ENCODE measurements around the gene SAMD1.

The SAMD1 gene

DNA sequence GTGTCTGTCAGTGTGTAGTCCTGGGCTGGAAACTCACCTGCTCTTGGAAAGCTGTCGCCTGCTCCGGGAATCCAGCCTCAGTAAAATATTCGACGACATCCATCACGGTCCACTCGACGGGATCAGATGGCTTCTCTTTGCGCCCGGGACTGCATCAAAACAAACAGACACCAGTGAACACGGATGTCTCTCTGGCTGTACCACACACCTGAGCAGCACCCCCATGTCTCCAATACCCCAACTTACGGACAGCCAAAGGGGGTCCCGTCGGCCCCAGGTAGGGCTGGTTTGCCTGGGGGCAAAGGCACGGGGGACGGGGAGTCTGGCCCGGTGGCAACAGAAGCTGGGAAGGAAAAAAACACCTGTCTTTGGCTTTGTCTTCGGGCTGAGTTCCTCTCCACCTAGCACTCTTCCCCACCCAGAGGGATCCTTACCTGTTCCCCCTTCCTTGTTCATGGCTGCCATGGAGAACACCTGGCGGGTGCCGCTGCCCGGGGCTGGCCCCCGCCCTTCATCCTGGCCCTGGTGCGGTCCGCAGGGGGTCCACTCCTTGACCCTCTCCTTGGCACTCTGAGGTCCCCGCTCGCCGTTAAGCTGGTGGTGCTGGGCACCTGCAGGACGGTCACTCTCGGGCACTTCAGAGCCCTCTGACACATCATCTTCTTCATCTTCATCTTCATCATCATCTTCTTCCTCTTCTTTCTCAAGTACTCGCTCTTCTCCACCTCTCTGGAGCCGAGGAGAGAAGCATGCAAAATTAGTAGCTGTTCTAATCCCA, 1.7 kb downstream of the SAMD1 start:
- H3K4me3 ChIP-seq (ENCODE audit: low read length): peak overlapping the region; percentile 70
- no peak for DNase-seq (ENCODE audit: low read depth)
- no peaks in the 10 kb centered on the region for H3K27me3 ChIP-seq (replicated peaks; ENCODE audit: control insufficient read depth, insufficient read depth, low read length)

DNA sequence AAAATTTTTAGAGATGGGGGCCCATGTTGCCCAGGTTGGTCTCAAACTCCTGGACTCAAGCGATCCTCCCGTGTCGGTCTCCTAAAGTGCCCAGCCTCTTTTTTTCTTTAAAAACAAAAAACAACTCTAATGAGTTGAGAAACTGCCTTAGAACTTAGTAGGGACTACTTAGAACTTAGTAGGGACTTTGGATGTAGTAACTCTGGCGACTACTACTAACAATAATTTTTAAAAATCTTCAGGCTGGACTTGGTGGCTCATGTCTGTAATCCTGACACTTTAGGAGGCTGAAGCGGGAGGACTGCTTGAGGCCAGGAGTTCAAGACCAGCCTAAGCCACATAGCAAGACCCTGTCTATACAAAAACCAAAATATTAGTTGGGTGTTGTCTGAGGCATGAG, 4.5 kb downstream of the SAMD1 start:
- H3K9me3 ChIP-seq (ENCODE audit: control insufficient read depth, low read length): no peaks in the 10 kb centered on the region
- peaks cover 14% of the 10 kb centered on the region for H3K36me3 ChIP-seq (ENCODE audit: control insufficient read depth, insufficient read depth, low read length, severe bottlenecking)
- H3K27me3 ChIP-seq (replicated peaks; ENCODE audit: control insufficient read depth, insufficient read depth, low read length): no peaks in the 10 kb centered on the region
- peaks cover 13% of the 10 kb centered on the region for H3K4me1 ChIP-seq (ENCODE audit: control insufficient read depth, insufficient read depth, low read length)
- H3K4me3 ChIP-seq (ENCODE audit: low read length): no peak overlapping the region
- H3K9ac ChIP-seq (ENCODE audit: low read length): no peak overlapping the region
- DNase-seq (ENCODE audit: low read depth): no peak

More for the DNA sequence above, 1.7 kb downstream of the SAMD1 start:
- Histone ChIP-seq H3K9ac (ENCODE audit: low read length) (peak overlapping the region; percentile 49), H3K4me1 (ENCODE audit: control insufficient read depth, insufficient read depth, low read length) (peaks cover 11% of the 10 kb centered on the region), H3K36me3 (ENCODE audit: control insufficient read depth, insufficient read depth, low read length, severe bottlenecking) (peaks cover 19% of the 10 kb centered on the region), H3K9me3 (ENCODE audit: control insufficient read depth, low read length) (peaks cover 9% of the 10 kb centered on the region)

DNA sequence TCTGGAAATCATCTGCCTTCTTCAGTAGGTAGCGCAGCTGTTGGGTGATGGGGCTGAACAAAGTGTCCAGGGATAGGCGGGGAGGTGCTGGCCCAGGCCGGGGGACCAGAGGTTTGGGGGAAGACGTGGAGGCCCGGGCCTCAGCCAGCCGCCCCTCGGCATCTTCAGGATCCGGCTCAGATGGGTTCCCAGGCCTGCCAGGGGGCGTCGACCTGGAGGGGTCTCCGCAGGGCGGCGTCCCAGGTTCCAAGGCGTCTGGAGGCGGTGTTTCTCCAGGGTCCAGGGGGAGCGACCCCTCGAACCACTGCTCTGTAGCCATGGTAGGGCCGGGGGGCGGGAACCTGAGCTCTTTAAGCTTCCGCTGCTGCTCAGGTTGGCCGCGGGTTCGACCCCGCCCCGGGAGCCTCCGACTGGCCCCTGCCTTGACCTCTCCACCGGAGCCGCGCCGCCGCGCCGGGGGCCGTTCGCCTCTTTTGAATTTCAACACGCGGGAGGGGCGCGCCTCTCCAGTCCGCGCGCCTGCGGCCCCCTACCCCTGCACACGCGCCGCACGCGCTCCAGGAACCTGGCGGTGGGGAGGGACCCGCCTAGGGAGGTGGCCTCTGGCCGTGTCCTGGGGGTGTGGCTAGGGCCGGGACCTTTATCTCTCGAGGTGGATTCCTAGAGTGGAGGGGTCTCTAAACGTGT, 5.1 kb downstream of the SAMD1 start, which contains the start of gene C19orf67:
Gene C19orf67 (minus strand): TSS at position 475 of the 687 bp plus-strand sequence. CDS start 156 bp downstream, at position 319.
- Histone ChIP-seq H3K36me3 (ENCODE audit: control insufficient read depth, insufficient read depth, low read length, severe bottlenecking) (peaks cover 14% of the 10 kb centered on the region), H3K9me3 (ENCODE audit: control insufficient read depth, low read length) (no peaks in the 10 kb centered on the region), H3K4me3 (ENCODE audit: low read length) (no peak within 1 kb of the TSS), H3K4me1 (ENCODE audit: control insufficient read depth, insufficient read depth, low read length) (peaks cover 14% of the 10 kb centered on the region), H3K9ac (ENCODE audit: low read length) (no peak within 1 kb of the TSS), H3K27me3 (replicated peaks; ENCODE audit: control insufficient read depth, insufficient read depth, low read length) (no peaks in the 10 kb centered on the region)
- no peak for DNase-seq (ENCODE audit: low read depth)

DNA sequence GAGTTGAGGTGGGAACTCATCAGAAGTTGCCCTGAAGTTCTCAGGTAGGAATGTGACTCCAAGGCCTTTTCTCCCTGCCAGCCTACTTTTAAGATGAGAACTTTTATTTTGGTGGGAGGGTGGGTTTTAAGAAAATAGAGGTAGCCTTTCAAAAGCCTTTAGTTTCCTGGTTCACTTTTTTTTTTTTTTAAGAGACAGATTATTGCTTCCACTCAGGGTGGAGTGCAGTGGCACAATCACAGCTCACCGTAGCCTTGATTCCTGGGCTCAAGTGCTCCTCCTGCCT, 7.9 kb downstream of the SAMD1 start:
- H3K27me3 ChIP-seq (replicated peaks; ENCODE audit: control insufficient read depth, insufficient read depth, low read length): no peaks in the 10 kb centered on the region
- DNase-seq (ENCODE audit: low read depth): no peak
- peak overlapping the region; percentile 96 for H3K9ac ChIP-seq (ENCODE audit: low read length)
- H3K36me3 ChIP-seq (ENCODE audit: control insufficient read depth, insufficient read depth, low read length, severe bottlenecking): peaks cover under 1% of the 10 kb centered on the region
- H3K9me3 ChIP-seq (ENCODE audit: control insufficient read depth, low read length): no peaks in the 10 kb centered on the region
- peaks cover 18% of the 10 kb centered on the region for H3K4me1 ChIP-seq (ENCODE audit: control insufficient read depth, insufficient read depth, low read length)
- peak overlapping the region; percentile 93 for H3K4me3 ChIP-seq (ENCODE audit: low read length)

DNA sequence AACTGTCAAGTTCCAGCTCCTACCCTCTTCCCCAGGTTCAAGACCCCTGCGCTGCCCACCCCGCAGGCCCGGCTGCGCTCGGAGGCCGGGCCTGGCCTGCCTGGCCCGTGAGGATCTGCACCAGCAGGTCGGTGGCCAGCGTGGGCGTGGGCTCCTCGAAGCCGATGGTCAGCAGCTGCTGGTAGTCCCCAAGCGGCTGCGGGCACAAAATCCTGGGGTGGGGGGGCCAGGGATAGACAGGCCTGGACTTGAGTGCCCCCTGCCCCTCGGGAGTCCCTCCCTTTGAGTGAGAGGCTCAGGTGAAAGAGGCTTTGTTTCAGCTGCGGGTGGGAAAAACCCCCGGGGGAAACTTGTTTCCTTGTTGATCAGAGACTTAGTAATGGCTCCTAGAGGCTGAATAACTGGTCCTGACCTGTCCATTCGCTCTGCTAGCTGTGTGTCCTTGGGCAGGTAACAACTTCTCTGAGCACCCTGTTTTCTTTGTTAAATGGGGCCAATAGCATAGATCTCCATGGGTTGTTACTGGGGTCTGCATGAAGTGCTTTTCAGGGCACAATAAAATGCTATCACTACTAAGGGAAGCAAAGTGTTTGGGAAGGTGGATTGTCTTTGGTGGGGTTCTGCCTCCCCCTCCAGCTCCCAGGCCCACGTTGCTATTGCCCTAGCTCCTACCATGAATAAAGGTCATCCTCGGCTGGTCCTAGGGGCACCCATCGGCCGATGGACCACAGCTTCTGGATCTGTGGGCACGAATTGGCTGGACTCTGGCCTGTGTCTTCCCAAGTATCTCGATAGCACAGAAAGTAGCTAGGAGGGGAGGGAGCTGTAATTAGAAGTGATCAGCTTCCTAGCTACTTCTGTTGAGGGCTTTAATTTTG, 8.5 kb downstream of the SAMD1 start:
- peak; percentile 63 for DNase-seq (ENCODE audit: low read depth)
- Histone ChIP-seq H3K4me3 (ENCODE audit: low read length) (peak overlapping the region; percentile 93), H3K4me1 (ENCODE audit: control insufficient read depth, insufficient read depth, low read length) (peaks cover 18% of the 10 kb centered on the region), H3K36me3 (ENCODE audit: control insufficient read depth, insufficient read depth, low read length, severe bottlenecking) (no peaks in the 10 kb centered on the region), H3K27me3 (replicated peaks; ENCODE audit: control insufficient read depth, insufficient read depth, low read length) (no peaks in the 10 kb centered on the region), H3K9me3 (ENCODE audit: control insufficient read depth, low read length) (no peaks in the 10 kb centered on the region), H3K9ac (ENCODE audit: low read length) (peak overlapping the region; percentile 96)

DNA sequence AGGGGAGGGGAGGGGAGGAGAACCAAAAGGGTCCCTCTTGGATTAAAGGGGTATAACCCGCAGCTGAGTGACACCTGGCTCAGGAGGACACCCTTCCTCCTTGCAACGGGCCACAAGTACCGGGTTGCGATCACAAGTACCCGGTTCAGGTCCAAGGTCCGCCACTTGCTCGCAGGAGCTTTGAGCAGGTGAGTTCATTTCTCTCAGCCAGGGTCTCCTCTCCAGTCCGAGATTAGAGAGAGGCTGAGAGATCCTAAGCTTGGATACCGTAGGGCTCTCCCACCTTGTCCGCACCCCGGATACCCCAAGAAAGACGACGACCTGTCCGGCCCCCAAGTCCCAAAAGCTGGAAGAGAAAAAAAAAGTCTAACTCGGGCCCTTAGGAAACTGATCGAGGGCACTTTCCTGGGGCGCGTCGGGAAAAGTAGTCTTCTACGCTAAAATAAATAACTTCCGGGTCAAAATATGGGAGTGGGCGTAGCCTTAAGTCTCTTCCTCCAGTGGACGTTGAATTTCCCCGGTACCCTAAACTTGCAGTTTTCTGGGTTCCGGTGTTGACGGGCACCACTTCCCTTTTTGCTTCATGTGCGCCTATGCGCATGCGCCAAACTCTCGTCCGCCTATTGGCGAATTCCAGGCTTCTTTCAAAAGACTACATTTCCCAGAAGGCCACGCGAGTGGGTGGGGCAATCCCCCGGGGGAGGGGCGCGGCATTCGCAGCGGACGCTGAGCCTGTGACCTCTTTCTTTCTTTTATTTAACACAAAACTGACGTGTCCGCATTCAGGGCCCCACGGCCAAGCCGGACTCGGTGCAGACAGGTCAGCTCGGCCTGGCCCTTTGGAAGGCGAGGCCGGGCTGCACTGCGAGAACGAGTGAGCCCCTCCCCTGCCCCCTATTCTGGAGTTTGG, 9.4 kb downstream of the SAMD1 start:
- Histone ChIP-seq H3K9ac (ENCODE audit: low read length) (peak overlapping the region; percentile 96), H3K27me3 (replicated peaks; ENCODE audit: control insufficient read depth, insufficient read depth, low read length) (no peaks in the 10 kb centered on the region), H3K4me1 (ENCODE audit: control insufficient read depth, insufficient read depth, low read length) (peaks cover 18% of the 10 kb centered on the region), H3K4me3 (ENCODE audit: low read length) (peak overlapping the region; percentile 93), H3K9me3 (ENCODE audit: control insufficient read depth, low read length) (no peaks in the 10 kb centered on the region), H3K36me3 (ENCODE audit: control insufficient read depth, insufficient read depth, low read length, severe bottlenecking) (no peaks in the 10 kb centered on the region)
- DNase-seq (ENCODE audit: low read depth): peak; percentile 100

DNA sequence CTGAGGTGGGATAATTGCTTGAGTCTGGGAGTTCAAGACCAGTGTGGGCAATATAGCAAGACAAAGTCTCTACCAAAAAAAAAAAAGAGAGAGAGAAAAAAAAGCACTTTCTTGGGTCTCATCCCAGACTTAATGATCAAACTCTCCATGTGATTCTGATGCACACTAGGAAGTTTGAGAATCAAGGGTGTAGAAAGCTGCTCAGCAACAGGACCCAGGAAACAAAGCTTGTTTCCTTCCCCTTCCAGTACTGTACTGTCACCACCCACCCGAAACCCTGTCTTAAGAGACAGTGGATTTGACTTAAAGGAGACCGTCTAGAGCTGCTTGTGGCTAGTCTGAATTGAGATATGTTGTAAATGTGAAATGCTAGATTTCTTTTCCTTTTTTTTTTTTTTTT, 12.1 kb downstream of the SAMD1 start:
- Histone ChIP-seq H3K4me3 (ENCODE audit: low read length) (no peak overlapping the region), H3K4me1 (ENCODE audit: control insufficient read depth, insufficient read depth, low read length) (peaks cover 35% of the 10 kb centered on the region), H3K9me3 (ENCODE audit: control insufficient read depth, low read length) (no peaks in the 10 kb centered on the region), H3K36me3 (ENCODE audit: control insufficient read depth, insufficient read depth, low read length, severe bottlenecking) (no peaks in the 10 kb centered on the region), H3K27me3 (replicated peaks; ENCODE audit: control insufficient read depth, insufficient read depth, low read length) (no peaks in the 10 kb centered on the region), H3K9ac (ENCODE audit: low read length) (peak overlapping the region; percentile 22)
- no peak for DNase-seq (ENCODE audit: low read depth)

DNA sequence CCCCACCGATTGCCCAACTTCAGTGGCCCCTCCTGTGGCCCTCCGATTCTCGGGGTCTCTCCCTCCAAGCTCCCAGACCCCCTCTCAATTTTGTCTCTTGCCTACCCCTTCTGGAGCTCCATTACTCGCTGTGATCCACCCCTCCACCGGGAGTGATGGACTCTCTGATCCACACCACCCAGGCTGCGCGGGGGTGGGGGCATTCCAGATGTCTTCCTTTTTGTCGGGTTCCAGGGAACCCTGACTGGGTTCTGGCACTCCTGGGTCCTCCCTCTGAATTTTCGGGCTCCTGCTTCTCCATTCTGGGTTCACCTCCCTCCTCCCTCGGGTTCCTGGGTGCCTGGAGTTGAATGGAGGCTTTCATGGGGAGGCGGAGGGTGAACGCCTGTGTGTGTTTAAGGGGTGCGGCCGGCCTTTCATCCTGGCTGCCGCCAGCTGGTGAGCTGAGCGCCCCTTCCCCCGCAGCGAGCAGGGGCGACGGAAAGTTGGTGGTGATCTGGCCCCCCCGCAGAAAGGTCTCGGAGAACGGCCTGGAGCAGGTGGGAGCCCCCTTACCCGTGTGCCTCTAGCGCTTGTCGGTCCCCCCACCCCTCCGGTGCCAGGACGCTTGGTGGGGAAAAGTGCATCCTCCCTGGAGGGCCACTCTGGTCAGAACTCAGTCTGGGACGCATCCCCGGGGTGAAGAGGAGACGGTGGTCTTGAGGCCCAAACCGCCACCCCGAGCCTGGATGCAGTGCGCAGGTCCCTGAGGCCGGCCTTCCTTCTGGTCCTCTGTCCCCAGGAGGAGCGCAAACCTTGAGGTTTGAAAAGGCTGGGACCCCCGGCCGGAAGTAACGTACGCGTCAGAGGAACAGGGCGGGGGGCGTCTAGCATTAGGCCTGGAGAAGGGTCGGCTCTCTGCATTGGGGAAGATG, 16.4 kb downstream of the SAMD1 start:
- Histone ChIP-seq H3K27me3 (replicated peaks; ENCODE audit: control insufficient read depth, insufficient read depth, low read length) (no peaks in the 10 kb centered on the region), H3K36me3 (ENCODE audit: control insufficient read depth, insufficient read depth, low read length, severe bottlenecking) (no peaks in the 10 kb centered on the region), H3K4me3 (ENCODE audit: low read length) (peak overlapping the region; percentile 88), H3K9ac (ENCODE audit: low read length) (peak overlapping the region; percentile 87), H3K4me1 (ENCODE audit: control insufficient read depth, insufficient read depth, low read length) (peaks cover 35% of the 10 kb centered on the region), H3K9me3 (ENCODE audit: control insufficient read depth, low read length) (no peaks in the 10 kb centered on the region)
- DNase-seq (ENCODE audit: low read depth): peak; percentile 62

DNA sequence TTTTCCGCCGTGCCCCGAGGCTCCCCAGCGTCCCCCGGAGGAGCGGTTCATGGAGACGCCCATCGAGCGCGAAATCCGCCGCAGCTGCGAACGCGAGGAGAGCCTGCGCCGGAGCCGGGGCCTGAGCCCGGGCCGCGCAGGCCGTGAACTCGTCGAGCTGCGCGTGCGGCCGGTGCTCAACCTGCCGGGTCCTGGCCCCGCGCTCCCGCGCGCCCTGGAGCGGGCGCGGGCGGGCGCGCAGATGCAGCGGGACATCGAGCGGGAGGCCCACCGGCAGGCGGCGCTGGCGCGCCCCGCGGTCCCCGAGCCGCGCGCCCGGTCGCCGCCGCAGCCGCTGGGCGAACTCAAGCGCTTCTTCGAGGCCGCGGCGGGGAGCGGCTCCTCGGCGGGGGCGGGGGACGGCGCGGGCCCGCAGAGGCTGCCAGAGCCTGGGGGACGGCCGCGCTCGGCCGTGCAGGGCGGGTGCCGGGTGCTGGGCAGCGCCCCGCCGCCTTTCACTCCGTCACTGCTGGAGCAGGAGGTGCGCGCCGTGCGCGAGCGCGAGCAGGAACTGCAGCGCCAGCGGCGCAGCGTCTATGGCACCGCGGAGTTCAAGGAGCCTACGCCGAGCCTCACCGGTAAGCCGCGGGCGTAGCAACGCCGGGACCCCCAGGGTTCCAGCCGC, 17.2 kb downstream of the SAMD1 start:
- no peaks in the 10 kb centered on the region for H3K36me3 ChIP-seq (ENCODE audit: control insufficient read depth, insufficient read depth, low read length, severe bottlenecking)
- peaks cover 31% of the 10 kb centered on the region for H3K4me1 ChIP-seq (ENCODE audit: control insufficient read depth, insufficient read depth, low read length)
- DNase-seq (ENCODE audit: low read depth): peak; percentile 89
- peak overlapping the region; percentile 88 for H3K4me3 ChIP-seq (ENCODE audit: low read length)
- no peaks in the 10 kb centered on the region for H3K27me3 ChIP-seq (replicated peaks; ENCODE audit: control insufficient read depth, insufficient read depth, low read length)
- H3K9ac ChIP-seq (ENCODE audit: low read length): peak overlapping the region; percentile 87
- no peaks in the 10 kb centered on the region for H3K9me3 ChIP-seq (ENCODE audit: control insufficient read depth, low read length)
